Stimulated activated CD8-positive, alpha-beta memory T cell treated with anti-CD3 and anti-CD28 coated beads, Interleukin-7, amount 100 ng/mL, for 4 hours (primary cell): Measurements from ENCODE around the gene ATF7.
"Not testable (repeated sequence)": the region's sequence is repeated elsewhere in the genome, so short reads cannot be mapped to it uniquely, and the experiment has no call there.

Experiments
- DNase-seq, 2 donors: peaks; one replicate each; pipeline ENCODE4 v3.0.0-alpha.2; 2020; ENCODE audit warnings: low read depth in 2 of 2

ATF7 gene

GRCh38 chr12:53482626-53483168 is 143.5 kb downstream of the ATF7 start:
- DNase-seq, result no peak

DNA sequence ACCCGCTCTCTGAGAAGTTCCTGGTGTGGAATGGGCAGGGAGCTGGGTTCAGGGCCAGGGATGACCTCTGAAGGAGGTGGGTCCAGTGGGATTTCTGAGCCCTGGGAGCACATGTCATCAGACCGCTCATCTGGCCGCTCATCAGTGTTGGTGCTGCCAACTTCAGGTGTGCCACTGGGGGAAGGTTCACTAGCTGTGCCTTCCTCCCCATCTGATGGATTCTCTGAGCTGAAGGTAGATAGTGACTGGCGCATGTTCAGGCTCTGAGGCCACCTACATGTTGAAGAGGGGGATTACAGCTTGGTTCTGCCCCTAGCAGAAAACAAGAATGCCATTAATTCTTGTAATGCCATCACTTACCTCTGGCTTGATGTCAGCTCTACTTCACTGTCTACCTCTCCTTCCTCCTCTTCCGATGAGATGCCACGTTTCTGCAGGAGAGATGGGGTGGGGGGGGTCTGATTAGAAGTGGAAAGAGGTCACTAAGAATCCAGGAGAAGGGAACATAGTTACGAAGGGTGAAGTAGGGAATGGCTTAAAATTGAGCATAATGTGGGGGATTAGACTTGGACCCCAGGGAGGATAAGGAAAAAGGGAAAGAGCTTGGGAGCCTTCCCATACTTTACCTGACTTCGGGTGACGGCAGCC is 144.1 kb downstream of the ATF7 start:
- DNase-seq, result no peak

DNA sequence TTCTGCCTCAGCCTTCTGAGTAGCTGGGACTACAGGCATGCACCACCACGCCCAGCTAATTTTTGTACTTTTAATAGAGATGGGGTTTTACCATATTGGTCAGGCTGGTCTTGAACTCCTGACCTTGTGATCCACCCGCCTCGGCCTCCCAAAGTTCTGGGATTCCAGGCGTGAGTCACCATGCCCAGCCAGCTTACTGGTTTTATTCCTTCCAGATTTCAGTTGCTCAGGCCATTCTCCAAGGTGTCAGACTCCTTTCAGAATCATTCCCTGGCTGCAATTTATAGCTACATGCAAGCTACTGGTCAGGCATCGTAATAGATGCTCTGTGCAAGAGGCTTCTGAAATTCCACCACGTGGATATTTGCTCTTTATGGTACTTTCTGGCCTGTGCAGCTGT is 144.7 kb downstream of the ATF7 start:
- DNase-seq, result not testable (repeated sequence)

- no peak for DNase-seq
These were observed 145.4 kb downstream of the ATF7 start for GRCh38 chr12:53480491-53481442.

GRCh38 chr12:53479331-53479730 is 146.9 kb downstream of the ATF7 start:
- DNase-seq, result no peak

DNA sequence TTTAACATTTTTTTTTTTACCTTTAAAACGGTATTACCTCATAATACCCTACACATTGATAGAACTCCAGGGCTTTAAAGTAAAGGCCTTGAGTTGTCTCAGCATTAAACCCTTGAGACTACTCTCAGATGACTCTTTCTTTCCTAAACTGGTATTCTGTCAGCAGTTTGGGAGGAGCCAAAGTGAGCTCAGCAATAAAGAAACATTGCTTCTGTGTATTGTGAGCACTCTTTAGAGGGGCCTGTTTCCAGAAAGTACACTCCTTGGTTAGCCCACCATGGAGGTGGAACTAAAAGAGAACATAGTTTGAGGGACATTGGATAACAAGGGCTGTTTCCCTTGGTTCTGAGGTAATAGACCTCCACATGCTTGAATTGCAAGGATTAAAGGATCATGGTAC is 147.3 kb downstream of the ATF7 start:
- no peak for DNase-seq

DNA sequence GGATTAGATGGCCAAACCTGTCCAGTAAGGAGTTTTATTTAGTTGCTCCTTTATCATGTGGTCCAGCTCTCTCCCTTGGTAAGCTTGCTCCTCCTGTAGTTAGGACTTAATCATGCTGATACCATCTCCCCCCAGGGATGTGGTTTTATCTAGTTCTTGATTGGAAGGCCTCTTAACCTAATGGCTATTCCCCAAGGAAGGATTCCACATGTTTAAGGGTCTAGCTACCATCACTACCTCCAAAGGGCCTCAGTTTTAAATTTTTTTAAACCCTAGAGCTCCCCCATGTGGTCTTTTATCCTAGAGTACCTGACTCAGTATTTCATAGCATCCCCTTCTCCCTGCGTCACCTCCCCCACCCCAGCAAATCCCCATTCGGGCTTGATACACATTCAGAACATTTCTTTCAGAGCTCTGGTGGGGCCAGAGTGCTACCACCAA is 149.4 kb downstream of the ATF7 start:
- no peak for DNase-seq

DNA sequence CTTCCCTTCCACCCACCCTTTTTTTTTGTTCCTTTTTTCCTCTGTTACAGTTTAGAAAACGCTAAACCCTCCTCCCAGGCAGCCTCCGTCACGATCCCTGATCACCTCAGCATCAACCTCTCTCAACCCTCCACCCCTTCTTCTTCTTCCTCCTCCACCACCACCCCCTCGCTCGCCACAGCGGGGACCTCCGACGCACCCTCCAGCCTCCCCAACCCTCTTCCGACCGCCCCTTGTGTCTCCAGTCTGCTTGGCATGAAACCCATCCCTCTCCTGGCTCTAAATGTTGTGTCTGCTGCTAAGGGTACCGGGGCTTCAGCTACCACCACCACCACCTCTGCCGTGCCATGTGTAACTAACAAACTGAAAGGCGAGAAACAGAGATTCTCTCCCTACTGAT is 151.4 kb downstream of the ATF7 start:
- no peak for DNase-seq

GRCh38 chr12:53474077-53474476 is 152.1 kb downstream of the ATF7 start:
- no peak for DNase-seq

DNA sequence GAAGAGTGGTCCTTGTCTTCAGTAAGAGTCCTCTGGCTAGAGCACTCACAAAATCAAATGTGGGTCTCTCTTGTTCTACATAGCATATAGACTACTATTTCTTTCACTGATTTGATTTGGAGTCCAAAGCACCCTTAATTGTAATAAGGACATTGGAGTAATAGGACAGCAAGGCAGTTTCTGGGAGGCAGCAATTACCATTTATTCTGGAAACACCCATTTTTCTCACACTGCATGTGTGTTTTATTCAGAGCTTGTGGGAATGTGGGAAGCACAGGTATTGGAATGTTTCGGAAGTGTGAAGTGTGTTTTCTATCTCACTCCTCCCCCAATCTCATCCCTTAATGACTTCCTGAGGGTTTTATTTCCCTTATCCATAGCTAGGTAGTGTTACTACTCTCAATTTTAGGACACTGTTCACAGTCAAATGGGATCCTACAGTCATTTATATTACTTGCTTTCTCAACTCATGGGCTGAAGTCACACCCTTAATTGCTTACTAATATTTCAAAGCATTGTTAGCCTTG is 154.1 kb downstream of the ATF7 start:
- DNase-seq, result no peak

- no peak for DNase-seq
These were observed 157.9 kb downstream of the ATF7 start for GRCh38 chr12:53468282-53468681.

GRCh38 chr12:53467880-53468279 is 158.3 kb downstream of the ATF7 start:
- no peak for DNase-seq

GRCh38 chr12:53467082-53467481 is 159.1 kb downstream of the ATF7 start:
- no peak for DNase-seq

DNA sequence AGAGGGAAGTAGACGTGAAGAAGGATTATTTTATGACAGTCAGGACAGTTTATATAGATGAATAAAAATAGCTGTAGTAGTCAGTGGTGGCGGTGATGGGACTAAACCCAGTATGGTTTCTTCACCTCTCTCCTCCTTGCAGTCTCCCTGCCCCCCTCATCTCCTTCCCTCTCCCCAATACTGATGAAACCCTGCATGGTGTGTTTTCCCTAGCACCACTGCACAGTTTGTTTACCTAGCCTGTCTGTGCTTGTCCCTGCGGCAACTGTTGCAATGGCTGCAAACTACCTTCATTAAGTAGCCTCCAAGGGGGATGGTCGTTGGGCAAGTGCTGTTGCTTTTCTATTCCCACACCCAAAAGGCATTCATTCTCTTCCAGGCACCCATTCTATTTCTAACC is 159.5 kb downstream of the ATF7 start:
- DNase-seq, result no peak

GRCh38 chr12:53465679-53466078 is 160.5 kb downstream of the ATF7 start:
- DNase-seq, result no peak

DNA sequence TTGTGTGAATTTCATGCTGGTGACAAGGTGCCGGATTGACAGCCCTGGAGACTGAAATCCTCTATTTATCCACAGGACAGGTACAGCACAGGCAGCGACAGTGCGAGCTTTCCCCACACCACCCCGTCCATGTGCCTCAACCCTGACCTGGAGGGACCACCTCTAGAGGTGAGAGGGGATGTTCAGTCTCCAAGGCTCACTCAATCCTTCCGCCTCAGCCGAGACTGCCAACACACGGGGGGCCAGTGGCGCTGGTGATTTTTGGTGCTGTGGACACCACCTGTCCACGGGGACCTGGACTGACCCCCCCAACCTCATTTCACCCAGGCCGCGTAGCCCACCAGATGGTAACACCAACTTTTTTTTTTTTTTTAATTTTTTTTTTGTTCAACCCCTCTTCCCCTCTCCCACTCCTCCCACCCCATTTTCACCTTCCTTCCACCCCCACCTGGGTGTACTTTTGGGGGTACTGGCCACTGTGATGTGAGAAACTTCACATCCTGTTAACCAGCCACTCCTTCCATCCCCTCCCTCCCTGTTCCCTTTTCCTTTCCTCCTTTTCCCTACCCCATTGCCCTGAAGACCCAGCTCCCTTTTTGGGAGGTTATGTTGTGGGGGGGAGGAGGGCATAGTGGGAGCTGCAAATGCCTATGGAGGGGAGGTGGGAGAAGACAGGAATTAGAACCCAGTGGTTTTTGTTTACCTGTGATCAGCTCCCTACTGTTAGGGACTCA is 161.3 kb downstream of the ATF7 start:
- no peak for DNase-seq

GRCh38 chr12:53463802-53464560 is 162.2 kb downstream of the ATF7 start:
- no peak for DNase-seq

GRCh38 chr12:53462935-53463334 is 163.2 kb downstream of the ATF7 start:
- DNase-seq, result no peak

- DNase-seq, result no peak
These were observed 164.6 kb downstream of the ATF7 start for GRCh38 chr12:53461591-53461990.

DNA sequence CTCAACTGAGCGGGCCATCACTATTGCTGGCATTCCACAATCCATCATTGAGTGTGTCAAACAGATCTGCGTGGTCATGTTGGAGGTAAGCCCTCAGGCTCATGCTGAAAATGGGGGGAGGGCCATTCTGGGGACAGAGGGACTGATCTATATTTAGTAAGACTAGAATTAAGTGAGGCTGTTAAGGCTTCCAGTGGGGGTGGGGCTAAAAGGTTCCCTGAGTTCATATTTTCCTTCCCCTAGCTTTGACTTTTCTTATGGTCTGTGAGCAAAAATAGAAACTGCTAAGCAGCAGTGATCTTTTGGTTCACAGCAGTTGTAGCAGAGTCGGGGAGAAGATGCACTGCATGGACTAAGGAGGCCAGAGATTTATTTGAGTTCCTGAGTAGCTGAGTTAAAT is 165.1 kb downstream of the ATF7 start:
- no peak for DNase-seq

- DNase-seq, result no peak
These were observed 167.1 kb downstream of the ATF7 start for GRCh38 chr12:53459097-53459496.
